Activated T-cell treated with anti-CD3 and anti-CD28 coated beads for 4 hours (primary cell): ENCODE data around the gene BANK1.

Source experiments
- DNase-seq: peaks from one replicate; pipeline ENCODE4 v3.0.0-alpha.2; 2020

The BANK1 gene

GRCh38 chr4:101961144-101961543 lies 170.6 kb downstream of the BANK1 start:
- no peak for DNase-seq

GRCh38 chr4:101967697-101968346 lies 177.3 kb downstream of the BANK1 start:
- no peak for DNase-seq

GRCh38 chr4:101968364-101968763 lies 177.8 kb downstream of the BANK1 start:
- no peak for DNase-seq

- DNase-seq: no peak
Observed at GRCh38 chr4:101969965-101970364, 179.4 kb downstream of the BANK1 start.

GRCh38 chr4:101970547-101971155 lies 180.1 kb downstream of the BANK1 start:
- no peak for DNase-seq

GRCh38 chr4:101972791-101973190 lies 182.3 kb downstream of the BANK1 start:
- DNase-seq: no peak

- no peak for DNase-seq
Observed at GRCh38 chr4:101973361-101973760, 182.8 kb downstream of the BANK1 start.

- no peak for DNase-seq
Observed at GRCh38 chr4:101977076-101977475, 186.5 kb downstream of the BANK1 start.

GRCh38 chr4:101981756-101982155 lies 191.2 kb downstream of the BANK1 start:
- no peak for DNase-seq

- no peak for DNase-seq
Observed at GRCh38 chr4:101983835-101984234, 193.3 kb downstream of the BANK1 start.

GRCh38 chr4:101987623-101988243 lies 197.2 kb downstream of the BANK1 start:
- DNase-seq: no peak

- no peak for DNase-seq
Observed at GRCh38 chr4:101989551-101989950, 199.0 kb downstream of the BANK1 start.

GRCh38 chr4:101992446-101992845 lies 201.9 kb downstream of the BANK1 start:
- no peak for DNase-seq

- DNase-seq: no peak
Observed at GRCh38 chr4:101993002-101993841, 202.7 kb downstream of the BANK1 start.

GRCh38 chr4:101993842-101994775 lies 203.6 kb downstream of the BANK1 start:
- no peak for DNase-seq

GRCh38 chr4:102007959-102008425 lies 217.5 kb downstream of the BANK1 start:
- no peak for DNase-seq

GRCh38 chr4:102008711-102009110 lies 218.2 kb downstream of the BANK1 start:
- no peak for DNase-seq

- no peak for DNase-seq
Observed at GRCh38 chr4:102022343-102022742, 231.8 kb downstream of the BANK1 start.

- DNase-seq: no peak
Observed at GRCh38 chr4:102027961-102028360, 237.4 kb downstream of the BANK1 start.

GRCh38 chr4:102031406-102031805 lies 240.9 kb downstream of the BANK1 start:
- DNase-seq: no peak

- DNase-seq: no peak
Observed at GRCh38 chr4:102036016-102036415, 245.5 kb downstream of the BANK1 start.
